K562 treated with DMSO at 1 percent for 4 hours (cell line): ENCODE data around the gene MAGEA9B. TPM values are rescaled to one million over a fixed set of nuclear protein-coding genes. Genes with fewer than 3 reads are reported as not detected.

Experiments used
- total RNA-seq: library from RNA; unstranded; fragments of 300-600 nt; gene quantifications from 2 replicates; pipeline ENCODE4 v1.2.3, GENCODE V29; 2022; ENCODE audit not compliant: insufficient read depth

MAGEA9B gene, protein sequence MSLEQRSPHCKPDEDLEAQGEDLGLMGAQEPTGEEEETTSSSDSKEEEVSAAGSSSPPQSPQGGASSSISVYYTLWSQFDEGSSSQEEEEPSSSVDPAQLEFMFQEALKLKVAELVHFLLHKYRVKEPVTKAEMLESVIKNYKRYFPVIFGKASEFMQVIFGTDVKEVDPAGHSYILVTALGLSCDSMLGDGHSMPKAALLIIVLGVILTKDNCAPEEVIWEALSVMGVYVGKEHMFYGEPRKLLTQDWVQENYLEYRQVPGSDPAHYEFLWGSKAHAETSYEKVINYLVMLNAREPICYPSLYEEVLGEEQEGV
- 21.2 and 24.5 TPM in 2 replicates for total RNA-seq

DNA sequence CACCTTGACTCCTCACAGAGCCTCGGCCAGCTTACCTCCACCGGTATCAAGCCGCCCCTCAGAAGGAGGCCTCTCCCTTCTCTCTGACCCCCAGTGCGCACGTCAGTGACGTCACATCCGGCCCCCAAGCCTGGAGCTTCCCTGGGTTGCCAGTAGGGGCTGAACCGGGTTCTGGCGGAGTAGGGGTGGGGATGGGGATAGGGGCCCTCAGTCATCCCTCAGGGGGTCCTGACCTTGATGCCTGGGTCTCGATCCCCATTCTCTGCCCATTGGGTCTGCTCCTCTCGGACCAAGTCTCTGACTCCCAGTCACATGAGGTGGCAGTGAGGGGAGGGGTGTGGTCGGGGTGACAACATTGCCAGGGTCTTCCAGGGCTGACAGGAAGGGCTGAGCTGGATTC lies at the start of gene MAGEA9B:
Gene MAGEA9B, minus strand, starts transcription at position 101 of the 400 bp plus-strand sequence. CDS start 4,280 bp downstream, outside the sequence.

GRCh38 chrX:149631234-149632165 lies 44.2 kb upstream of the MAGEA9B start, which contains the start of gene TMEM185A:
Gene TMEM185A (minus strand): TSS chrX:149631792. CDS start chrX:149631580, 212 bp downstream.

DNA sequence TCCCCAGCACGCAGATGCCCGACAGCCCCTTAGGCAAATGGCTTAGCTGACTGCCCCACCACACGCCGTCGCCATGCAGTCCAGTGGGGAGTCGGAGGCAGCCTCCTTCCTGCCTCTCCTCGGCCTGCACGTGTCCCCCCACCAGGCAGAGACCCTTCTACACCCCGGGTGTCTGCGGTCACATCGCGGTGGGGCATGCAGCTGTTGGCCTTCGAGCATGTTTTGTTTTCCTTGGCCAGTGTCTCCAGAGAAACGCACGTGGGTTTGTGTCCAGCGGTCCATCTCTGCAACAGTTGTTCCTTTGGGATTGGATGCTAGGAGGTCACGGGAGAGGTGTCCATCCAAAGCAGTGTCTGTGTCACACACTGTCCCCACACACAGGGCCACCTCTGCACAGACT lies 8.0 kb upstream of the MAGEA9B start, which contains the start of gene HSFX2:
Gene HSFX2, minus strand, starts transcription at position 101 of the 400 bp plus-strand sequence. CDS start 614 bp downstream, outside the sequence.

GRCh38 chrX:149549701-149550100 lies 37.6 kb downstream of the MAGEA9B start, which contains the start of gene HSFX3:
Gene HSFX3 (minus strand): TSS chrX:149549924. CDS start chrX:149549852, 72 bp downstream.

GRCh38 chrX:149540621-149541520 lies 46.4 kb downstream of the MAGEA9B start, which contains the start of gene EOLA1:
Gene EOLA1 (plus strand): TSS chrX:149541012. CDS start chrX:149545631, 4,619 bp downstream.

Other genes with a start within 250 kb of the MAGEA9B start
- 20.2 and 23.5 TPM in 2 replicates for gene IDS, start 82.2 kb downstream of the MAGEA9B start, total RNA-seq
- 18.5 and 19.2 TPM in 2 replicates for gene EOLA1, start 46.4 kb downstream of the MAGEA9B start, total RNA-seq
- not detected in 2 replicates for gene HSFX3, start 37.5 kb downstream of the MAGEA9B start, total RNA-seq
- gene HSFX2, start 7.9 kb upstream of the MAGEA9B start, total RNA-seq = not detected in 2 replicates
- 6.2 and 12.4 TPM in 2 replicates for gene TMEM185A, start 44.3 kb upstream of the MAGEA9B start, total RNA-seq
- gene MAGEA11, start 124.6 kb upstream of the MAGEA9B start, total RNA-seq = 0.35 TPM in 1 of 2 replicates, not detected in the other
- gene HSFX1, start 186.6 kb upstream of the MAGEA9B start, total RNA-seq = 0.89 TPM in 1 of 2 replicates, not detected in the other
- gene MAGEA9, start 194.5 kb upstream of the MAGEA9B start, total RNA-seq = not detected in 2 replicates